CD14-positive monocyte (primary cell): ENCODE data around the gene DIS3L2. TPM values are rescaled to one million over a fixed set of nuclear protein-coding genes. Genes with fewer than 3 reads are reported as not detected.

Experiments
- DNase-seq, 3 donors: peaks; one replicate each; pipeline ENCODE4 v3.0.0-alpha.2; 2011 to 2022
- H2AFZ ChIP-seq: 2 replicates; pipeline ENCODE4 v1.6.0; 2012; ENCODE audit warnings: mild to moderate bottlenecking, low read depth, low read length, inconsistent platforms; ENCODE audit not compliant: insufficient read depth, poor library complexity, severe bottlenecking
- H3K27ac ChIP-seq, 2 donors: 1 replicate in 1 of 2; 2 replicates in 1 of 2; pipeline ENCODE4 v1.5.1; 2012 to 2013; ENCODE audit warnings: low read length in 2 of 2, control low read depth in 1 of 2, inconsistent platforms in 1 of 2, low read depth in 1 of 2, mild to moderate bottlenecking in 1 of 2
- H3K27me3 ChIP-seq, 2 donors: one replicate each; pipeline versions ENCODE4 v1.6.0 to v1.6.1; 2011 to 2013; ENCODE audit warnings: low read length in 2 of 2; ENCODE audit not compliant: control insufficient read depth in 2 of 2, insufficient read depth in 2 of 2
- H3K36me3 ChIP-seq, 2 donors: replicated peaks in 1 of 2; 1 replicate in 1 of 2; 2 replicates in 1 of 2; pipeline versions ENCODE4 v1.5.1 to v1.6.1; 2012 to 2013; ENCODE audit warnings: low read length in 2 of 2, control low read depth in 1 of 2, inconsistent platforms in 1 of 2, mild to moderate bottlenecking in 1 of 2; ENCODE audit not compliant: insufficient read depth in 2 of 2, control insufficient read depth in 1 of 2
- H3K4me1 ChIP-seq, 2 donors: 1 replicate in 1 of 2; 2 replicates in 1 of 2; pipeline versions ENCODE4 v1.5.1 to v1.6.1; 2012 to 2013; ENCODE audit warnings: low read length in 2 of 2, control low read depth in 1 of 2, inconsistent platforms in 1 of 2, mild to moderate bottlenecking in 1 of 2, moderate library complexity in 1 of 2; ENCODE audit not compliant: insufficient read depth in 2 of 2, control insufficient read depth in 1 of 2
- H3K4me2 ChIP-seq: replicated peaks from 2 replicates; pipeline ENCODE3; 2012; ENCODE audit warnings: low read length, moderate library complexity, mild to moderate bottlenecking; ENCODE audit not compliant: poor library complexity, severe bottlenecking; ENCODE audit errors: extremely low read depth
- H3K4me3 ChIP-seq, 3 experiments: fragments of 200-600 bp in 1 of 3; sonication (generic) in 1 of 3; replicated peaks in 1 of 3; 1 replicate in 2 of 3; 2 replicates in 1 of 3; pipeline ENCODE4 v1.5.1; 2011 to 2013; ENCODE audit warnings: low read length in 3 of 3, mild to moderate bottlenecking in 3 of 3, control low read depth in 2 of 3, low read depth in 2 of 3, inconsistent platforms in 1 of 3, moderate library complexity in 1 of 3
- H3K79me2 ChIP-seq: 2 replicates; pipeline ENCODE4 v1.6.0; 2012; ENCODE audit warnings: mild to moderate bottlenecking, control low read depth, inconsistent platforms, low read length, moderate library complexity; ENCODE audit not compliant: insufficient read depth
- H3K9ac ChIP-seq: 2 replicates; pipeline ENCODE4 v1.6.0; 2017; ENCODE audit warnings: low read length, mild to moderate bottlenecking; ENCODE audit not compliant: insufficient read depth, poor library complexity, severe bottlenecking
- H3K9me3 ChIP-seq, 2 donors: replicated peaks in 1 of 2; 1 replicate in 1 of 2; 2 replicates in 1 of 2; pipeline versions ENCODE4 v1.5.1 to v1.6.1; 2012 to 2013; ENCODE audit warnings: low read length in 2 of 2, control low read depth in 1 of 2; ENCODE audit not compliant: control insufficient read depth in 1 of 2, insufficient read depth in 1 of 2
- H4K20me1 ChIP-seq: 2 replicates; pipeline ENCODE4 v1.6.0; 2012; ENCODE audit warnings: mild to moderate bottlenecking, low read length, control low read depth, moderate library complexity; ENCODE audit not compliant: insufficient read depth
- H3K27ac Mint-ChIP-seq, 7 donors: one replicate each; pipeline ENCODE4 v1.8.0; 2020; ENCODE audit warnings: mild to moderate bottlenecking in 7 of 7, mixed read lengths in 7 of 7, moderate library complexity in 6 of 7, inconsistent platforms in 2 of 7
- H3K27me3 Mint-ChIP-seq, 3 donors: one replicate each; pipeline ENCODE4 v1.8.0; 2021 to 2022; ENCODE audit warnings: low read depth in 3 of 3, mild to moderate bottlenecking in 3 of 3, mixed read lengths in 3 of 3, moderate library complexity in 3 of 3, inconsistent platforms in 1 of 3
- H3K36me3 Mint-ChIP-seq, 2 donors: one replicate each; pipeline ENCODE4 v1.8.0; 2020; ENCODE audit warnings: mixed read lengths in 2 of 2, inconsistent platforms in 1 of 2, mild to moderate bottlenecking in 1 of 2
- H3K4me1 Mint-ChIP-seq: one replicate; pipeline ENCODE4 v1.8.0; 2020; ENCODE audit warnings: mild to moderate bottlenecking, mixed read lengths
- H3K4me3 Mint-ChIP-seq, 2 donors: one replicate each; pipeline ENCODE4 v1.8.0; 2020; ENCODE audit warnings: mild to moderate bottlenecking in 2 of 2, mixed read lengths in 2 of 2, moderate library complexity in 1 of 2
- H3K9me3 Mint-ChIP-seq, 7 donors: one replicate each; pipeline ENCODE4 v1.8.0; 2020 to 2022; ENCODE audit warnings: mixed read lengths in 7 of 7, mild to moderate bottlenecking in 6 of 7, moderate library complexity in 6 of 7, inconsistent platforms in 2 of 7
- CTCF ChIP-seq: fragments of 200-600 bp; IDR thresholded peaks from one replicate; pipeline ENCODE4 v1.8.0; 2022; ENCODE audit warnings: antibody characterized with exemption, mild to moderate bottlenecking
- WGBS: methylation state at CpG from one replicate; pipeline ENCODE4 v1.1.5; 2013; ENCODE audit warnings: missing lambda C conversion rate; ENCODE audit not compliant: insufficient coverage; 5-methylcytosine and 5-hydroxymethylcytosine counted together
- intact Hi-C, 2 donors: fragments of 100-400 bp; cut with micrococcal nuclease; formaldehyde crosslinking; loops; one replicate each; pipeline versions ENCODE4 v1.15.0 to v1.15.1; 2023
- polyA plus RNA-seq, 3 donors: library from polyadenylated mRNA; depleted of rRNA in 1 of 3; unstranded in 2 of 3; stranded (reverse) in 1 of 3; fragments of 300-500 nt in 2 of 3; fragments of >200 nt in 1 of 3; fragmentation: Illumina TruSeq in 2 of 3; gene quantifications; 1 replicate in 2 of 3; 2 replicates in 1 of 3; pipeline ENCODE4 v1.2.3, GENCODE V29; 2012 to 2021

The DIS3L2 gene
- polyA plus RNA-seq, 3 donors, result 6.0 to 21.7 (median 6.4) TPM

DNA sequence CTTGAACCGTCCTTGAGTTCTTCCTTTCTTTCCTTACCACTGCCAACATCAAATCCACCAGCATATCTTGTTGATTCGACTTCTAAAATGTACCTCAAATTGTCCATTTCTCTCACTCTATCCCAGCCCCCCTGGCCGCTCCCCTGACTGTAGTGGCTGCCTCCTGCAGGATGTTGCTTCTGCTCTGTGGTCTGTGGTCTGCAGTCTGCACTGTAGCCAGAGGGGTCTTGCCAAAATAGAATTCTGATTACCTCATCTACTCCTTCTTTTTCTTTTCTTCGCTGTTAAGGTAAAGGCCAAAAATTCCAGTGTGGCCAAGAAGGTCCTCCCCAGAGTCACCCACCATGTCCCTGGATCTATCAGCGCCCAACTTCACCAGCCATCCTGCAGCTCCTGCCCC, 337.6 kb downstream of the DIS3L2 start:
- H3K36me3 ChIP-seq, result peaks cover 0 to 6% of the 10 kb centered on the region in 2 donors
- intact Hi-C loops, result no loop called here
- DNase-seq, result no peak
- Mint-ChIP-seq H3K9me3 (peaks cover 0 to 4% (median 2%) of the 10 kb centered on the region in 7 donors), H3K27ac (peak overlapping the region in 2 of 7 donors; percentile 29 to 40), H3K4me3 (no peak overlapping the region), H3K4me1 (peaks cover 14% of the 10 kb centered on the region), H3K36me3 (peaks cover 35 to 48% of the 10 kb centered on the region in 2 donors), H3K27me3 (no peaks in the 10 kb centered on the region)
- no peak overlapping the region for H3K4me3 ChIP-seq
- H3K9ac ChIP-seq, result no peak overlapping the region
- 25% methylated on average over 4 of the region's 5 CpGs for WGBS
- H3K79me2 ChIP-seq, result no peaks in the 10 kb centered on the region
- H4K20me1 ChIP-seq, result no peaks in the 10 kb centered on the region
- H3K9me3 ChIP-seq, result no peaks in the 10 kb centered on the region
- H3K27me3 ChIP-seq, result no peaks in the 10 kb centered on the region
- TF ChIP-seq CTCF, result no peak
- H2AFZ ChIP-seq, result no peak overlapping the region
- H3K27ac ChIP-seq, result no peak overlapping the region
- no peak overlapping the region for H3K4me2 ChIP-seq
- peaks cover under 1 to 6% of the 10 kb centered on the region in 2 donors for H3K4me1 ChIP-seq

DNA sequence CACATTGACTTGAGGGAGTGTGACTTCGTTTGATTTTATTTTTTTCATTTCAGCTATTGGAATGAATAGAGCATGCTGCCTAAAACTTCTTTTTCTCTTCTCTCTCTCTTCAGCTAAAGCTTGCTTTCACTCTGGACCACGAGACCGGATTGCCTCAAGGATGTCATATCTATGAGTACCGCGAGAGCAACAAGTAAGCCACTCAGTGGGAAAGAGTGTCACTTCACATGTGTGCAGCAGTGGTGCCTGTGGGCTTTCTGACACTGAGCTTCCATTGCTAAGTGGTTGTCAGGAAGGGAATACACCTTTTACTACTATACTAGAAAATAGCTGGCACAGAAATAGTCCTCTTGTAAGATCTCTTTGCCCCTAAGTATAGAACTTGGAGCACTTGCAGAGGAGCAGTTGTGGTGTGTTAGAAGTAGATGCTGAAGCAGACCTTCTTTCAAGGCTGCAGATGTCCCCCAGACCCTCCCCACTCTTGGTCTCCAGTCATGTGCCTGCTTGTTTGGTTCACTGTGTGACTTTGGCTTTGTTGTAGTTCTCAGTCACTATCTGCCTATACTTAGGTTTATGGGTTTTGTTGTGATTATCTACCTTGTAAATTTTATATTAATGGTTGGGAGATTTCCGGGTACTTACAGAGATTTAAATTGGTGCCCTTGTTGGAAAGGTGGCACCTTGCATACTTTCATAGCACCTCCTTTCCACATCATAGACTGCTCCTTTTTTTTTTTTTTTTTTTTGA, 338.6 kb downstream of the DIS3L2 start:
- Histone ChIP-seq H3K27ac (no peak overlapping the region), H3K4me2 (no peak overlapping the region), H3K4me3 (no peak overlapping the region), H3K79me2 (no peaks in the 10 kb centered on the region), H2AFZ (no peak overlapping the region), H4K20me1 (no peaks in the 10 kb centered on the region), H3K27me3 (no peaks in the 10 kb centered on the region), H3K9ac (no peak overlapping the region), H3K36me3 (peaks cover 0 to 6% of the 10 kb centered on the region in 2 donors), H3K4me1 (peaks cover 0 to 4% of the 10 kb centered on the region in 2 donors), H3K9me3 (peaks cover 0 to 5% of the 10 kb centered on the region in 2 donors)
- DNase-seq, result no peak
- Mint-ChIP-seq H3K27me3 (peaks cover 0 to 2% (median 0%) of the 10 kb centered on the region in 3 donors), H3K27ac (no peak overlapping the region), H3K9me3 (peaks cover 0 to 8% (median 4%) of the 10 kb centered on the region in 7 donors), H3K36me3 (peaks cover 35 to 56% of the 10 kb centered on the region in 2 donors), H3K4me1 (peaks cover 13% of the 10 kb centered on the region), H3K4me3 (no peak overlapping the region)
- no peak for TF ChIP-seq CTCF
- intact Hi-C loops, result no loop called here
- WGBS, result no CpG with 5 or more reads among the region's 6 CpGs
